Right hindlimb (tissue), 1 donor: ENCODE measurements around the gene FXYD1.
A peak's percentile ranks its signal among the peaks of the same experiment; 100 is the strongest.
"Not testable (repeated sequence)": the region's sequence is repeated elsewhere in the genome, so short reads cannot be mapped to it uniquely, and the experiment has no call there.

Experiments used
- DNase-seq: peaks from one replicate; pipeline ENCODE4 v3.0.0-alpha.2; 2018

FXYD1 gene

GRCh38 chr19:35138305-35138892 is at the start of gene FXYD1:
Gene FXYD1, plus strand, starts transcription at chr19:35138824. Its CDS starts 1,256 bp downstream, at chr19:35140080.
- no peak for DNase-seq

- no peak for DNase-seq
Measured at GRCh38 chr19:35089554-35089953, 49.1 kb upstream of the FXYD1 start.

- DNase-seq = no peak
Measured at GRCh38 chr19:35090160-35090505, 48.5 kb upstream of the FXYD1 start.

GRCh38 chr19:35090506-35091214 is 48.0 kb upstream of the FXYD1 start:
- DNase-seq = peak; percentile 57

DNA sequence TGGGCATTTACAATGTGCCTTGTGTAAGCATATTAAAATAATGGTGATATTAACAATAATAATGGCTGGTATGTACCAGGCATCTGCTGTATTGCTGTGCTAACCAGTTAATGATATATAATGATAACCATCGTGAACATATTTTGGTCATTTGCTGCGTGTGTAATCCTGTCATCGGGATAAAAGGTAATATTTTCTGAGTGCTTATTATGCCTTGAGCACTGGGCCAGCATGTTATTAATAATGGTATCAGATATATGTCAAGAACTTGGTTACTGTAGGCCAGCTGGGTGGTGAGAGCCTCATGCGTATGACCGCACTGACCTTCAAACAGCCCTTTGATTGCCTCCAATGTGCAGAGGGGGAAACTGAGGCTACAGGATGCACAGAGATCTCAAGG is 45.2 kb upstream of the FXYD1 start:
- no peak for DNase-seq

- DNase-seq = no peak
Measured at GRCh38 chr19:35093941-35094647, 44.5 kb upstream of the FXYD1 start.

DNA sequence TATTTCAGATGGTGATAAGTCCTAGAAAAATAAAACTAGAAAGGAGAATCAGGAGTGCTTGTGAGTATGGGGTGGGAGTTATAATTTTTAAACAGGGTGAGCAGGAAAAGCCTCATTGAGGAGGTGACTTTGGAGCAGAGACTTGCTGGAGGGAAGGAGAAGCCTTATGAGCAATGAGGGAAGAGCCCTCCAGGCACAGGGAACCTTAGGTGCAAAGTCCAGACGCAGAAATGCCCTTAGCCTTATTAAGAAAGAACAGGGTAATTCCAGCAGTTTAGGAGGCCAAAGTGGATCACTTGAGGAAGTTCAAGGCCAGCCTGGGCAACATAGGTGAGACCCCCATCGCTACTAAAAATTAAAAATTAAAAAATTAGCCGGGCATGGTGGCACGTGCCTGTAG is 44.0 kb upstream of the FXYD1 start:
- no peak for DNase-seq

DNA sequence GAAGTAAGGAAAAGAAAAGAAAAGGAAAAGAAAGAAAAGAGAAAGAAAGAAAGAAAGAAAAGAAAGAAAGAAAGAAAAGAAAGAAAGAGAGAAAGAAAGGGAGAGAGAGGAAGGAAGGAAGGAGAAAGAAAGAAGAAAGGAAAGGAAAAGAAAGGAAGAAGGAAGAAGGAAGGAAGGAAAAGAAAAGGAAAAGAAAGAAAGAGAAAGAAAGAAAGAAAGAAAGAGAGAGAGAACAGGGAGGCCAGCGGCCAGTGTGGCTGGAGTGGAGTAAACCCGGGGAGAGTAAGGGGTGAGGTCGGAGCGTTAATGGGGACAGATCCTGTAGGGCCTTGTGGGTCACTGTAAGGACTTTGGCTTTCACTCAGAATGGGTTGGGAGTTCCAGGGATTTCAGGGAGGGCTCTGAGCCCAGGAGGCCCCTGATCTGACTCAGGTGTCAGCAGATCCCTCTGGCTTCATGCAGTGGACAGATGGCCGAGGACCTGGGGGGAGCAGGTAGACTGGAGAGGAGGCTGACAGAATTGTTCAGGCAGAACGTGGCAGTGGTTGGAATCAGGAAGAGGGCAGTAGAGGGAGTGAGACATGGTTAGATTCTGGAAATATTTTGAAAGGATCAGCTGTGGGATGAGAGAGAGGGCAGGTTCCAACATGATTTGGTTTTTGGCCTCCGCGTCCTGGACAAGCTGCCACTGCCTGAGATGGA is 42.8 kb upstream of the FXYD1 start:
- no peak for DNase-seq

DNA sequence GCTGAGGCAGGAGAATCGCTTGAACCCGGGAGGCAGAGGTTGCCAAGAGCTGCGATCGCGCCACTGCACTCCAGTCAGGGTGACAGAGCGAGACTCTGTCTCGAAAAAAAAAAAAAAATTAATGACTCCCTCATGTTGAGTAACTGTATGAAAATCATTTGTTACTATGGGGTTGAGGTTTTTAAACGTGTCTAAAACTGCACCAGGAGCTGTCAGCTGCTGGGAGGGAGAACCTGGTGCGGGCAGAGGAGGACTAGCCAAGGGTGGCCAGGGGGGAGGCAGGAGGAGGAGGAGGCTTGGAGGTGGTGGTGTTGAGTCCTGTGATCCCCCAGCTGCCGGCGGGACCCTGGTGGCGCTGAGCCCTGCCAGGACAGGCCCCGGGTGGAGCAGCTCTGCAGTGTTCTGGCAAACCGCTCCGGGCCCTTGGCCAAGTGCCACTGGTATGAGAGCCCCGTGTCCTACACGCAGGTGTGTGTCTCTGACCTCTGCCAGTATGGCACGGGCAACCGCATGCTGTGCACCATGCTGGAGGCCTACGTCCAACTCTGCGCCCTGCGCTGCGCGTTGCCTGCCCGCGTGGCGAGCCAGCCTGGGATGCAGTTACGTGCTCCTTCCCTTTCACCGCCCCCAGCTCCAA is 40.1 kb upstream of the FXYD1 start:
- no peak for DNase-seq

DNA sequence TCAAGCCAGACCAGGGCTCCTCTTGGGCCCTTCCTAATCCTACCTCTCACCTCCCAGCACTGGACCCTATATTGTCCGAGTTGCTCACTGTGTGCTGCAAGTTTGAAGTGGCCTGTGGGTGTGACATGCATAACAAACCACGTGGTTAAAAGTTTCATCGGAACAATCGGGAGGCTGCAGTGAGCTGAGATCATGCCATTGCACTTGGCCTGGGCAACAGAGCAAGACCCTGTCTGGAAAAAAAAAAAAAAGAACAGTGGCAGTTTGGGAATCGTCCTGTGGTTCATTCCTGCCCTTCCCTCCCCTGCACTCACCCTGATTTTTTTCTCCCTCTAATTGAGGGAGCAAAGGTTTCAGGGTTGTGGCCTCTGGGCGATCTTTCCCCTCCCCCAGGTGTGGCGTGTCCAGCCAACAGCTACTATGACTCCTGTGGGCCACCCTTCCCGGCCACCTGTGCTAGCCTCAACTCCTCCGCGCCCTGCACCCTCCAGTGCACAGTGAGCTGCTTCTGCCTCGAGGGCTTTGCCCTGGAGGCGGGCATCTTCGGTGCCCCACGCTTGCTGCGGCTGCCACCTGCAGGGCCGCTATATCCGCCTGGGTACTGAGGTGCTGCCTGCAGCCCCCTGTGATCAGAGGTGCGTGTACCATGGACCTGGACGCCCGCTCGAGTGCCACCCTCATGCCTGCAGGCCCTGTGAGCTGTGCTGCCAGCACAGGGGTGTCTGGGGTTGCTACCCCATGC is 39.3 kb upstream of the FXYD1 start:
- DNase-seq = no peak

DNA sequence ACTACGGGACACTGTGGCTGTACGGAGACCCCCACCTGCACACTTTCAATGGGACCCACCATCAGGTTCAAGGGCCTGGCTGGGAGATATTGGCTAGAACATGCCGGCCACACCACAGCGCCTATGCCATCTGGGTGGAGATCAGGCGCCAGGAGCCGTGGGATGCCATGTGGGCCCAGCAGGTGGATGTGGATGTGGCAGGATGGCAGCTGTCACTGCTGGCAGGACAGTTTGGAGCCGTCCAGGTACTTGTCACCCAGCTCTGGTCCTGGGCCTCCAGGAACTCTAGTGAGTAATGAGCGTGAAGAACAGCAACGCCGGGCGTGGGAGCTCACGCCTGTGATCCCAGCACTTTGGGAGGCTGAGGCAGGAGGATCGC is 38.7 kb upstream of the FXYD1 start:
- no peak for DNase-seq

DNA sequence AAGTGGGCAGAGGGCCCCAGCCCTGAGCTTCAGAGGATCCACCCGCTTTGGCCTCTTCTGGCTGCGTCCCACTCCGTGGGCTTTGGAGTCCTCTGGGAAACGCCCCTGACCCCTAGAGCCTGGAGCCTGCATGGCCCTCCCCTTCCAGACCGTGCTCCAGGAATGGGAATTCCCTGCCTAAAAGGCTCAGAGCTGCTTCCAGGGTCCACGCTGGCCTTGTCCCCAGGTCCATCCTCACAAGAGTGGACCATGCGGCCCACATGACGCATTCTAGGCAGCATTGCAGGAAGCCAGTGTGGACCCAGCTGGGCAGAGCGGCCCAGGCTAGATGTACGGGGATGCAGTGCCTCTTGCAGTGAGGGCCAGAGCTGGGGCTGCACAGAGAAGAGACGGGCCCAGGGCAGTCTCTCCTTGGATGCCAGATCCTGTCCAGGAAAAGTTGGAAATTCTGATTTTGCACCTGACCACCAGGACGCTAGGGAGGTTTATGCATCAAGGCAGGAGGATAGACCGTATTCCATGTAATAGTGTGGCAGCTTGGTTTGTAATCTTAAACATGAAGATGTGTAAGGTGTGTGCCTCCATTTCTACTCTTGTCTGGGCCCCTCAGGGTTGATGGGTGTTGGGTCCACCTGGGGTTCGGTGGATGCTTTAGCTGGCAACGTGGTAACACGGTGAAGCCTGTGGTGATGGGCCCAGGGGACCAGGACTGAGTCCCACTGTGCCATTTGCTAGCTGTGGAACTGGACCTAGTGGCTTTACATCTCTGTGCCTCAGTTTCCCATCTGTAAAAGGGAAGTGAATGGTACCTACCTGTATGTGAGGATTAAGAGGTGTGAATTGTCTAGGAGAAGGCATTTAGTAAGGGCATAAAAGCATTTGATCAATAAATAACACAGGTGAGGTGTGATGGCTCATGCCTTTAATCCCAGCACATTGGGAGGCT is 37.8 kb upstream of the FXYD1 start:
- no peak for DNase-seq

GRCh38 chr19:35101949-35102348 is 36.7 kb upstream of the FXYD1 start:
- DNase-seq = not testable (repeated sequence)

- not testable (repeated sequence) for DNase-seq
Measured at GRCh38 chr19:35103614-35104013, 35.0 kb upstream of the FXYD1 start.

GRCh38 chr19:35104361-35104760 is 34.3 kb upstream of the FXYD1 start:
- DNase-seq = no peak

DNA sequence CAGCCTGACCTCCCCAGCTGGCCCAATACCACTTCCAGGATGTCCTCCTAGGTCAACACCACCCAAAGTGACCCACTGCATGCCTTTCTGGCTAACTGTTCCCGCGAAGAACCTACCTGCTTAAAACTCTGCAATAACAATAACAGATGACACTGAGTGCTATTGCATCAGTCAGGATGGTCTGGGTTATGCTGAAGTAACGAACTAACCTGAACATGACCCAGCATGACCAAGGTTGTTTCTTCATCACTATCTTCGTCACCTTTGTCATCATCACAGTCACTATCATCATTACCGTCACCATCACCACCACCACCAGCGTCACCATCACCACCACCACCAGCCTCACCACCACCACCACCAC is 33.6 kb upstream of the FXYD1 start:
- no peak for DNase-seq

- DNase-seq = no peak
Measured at GRCh38 chr19:35105411-35106290, 33.0 kb upstream of the FXYD1 start.

- DNase-seq = no peak
Measured at GRCh38 chr19:35106291-35106583, 32.4 kb upstream of the FXYD1 start.

DNA sequence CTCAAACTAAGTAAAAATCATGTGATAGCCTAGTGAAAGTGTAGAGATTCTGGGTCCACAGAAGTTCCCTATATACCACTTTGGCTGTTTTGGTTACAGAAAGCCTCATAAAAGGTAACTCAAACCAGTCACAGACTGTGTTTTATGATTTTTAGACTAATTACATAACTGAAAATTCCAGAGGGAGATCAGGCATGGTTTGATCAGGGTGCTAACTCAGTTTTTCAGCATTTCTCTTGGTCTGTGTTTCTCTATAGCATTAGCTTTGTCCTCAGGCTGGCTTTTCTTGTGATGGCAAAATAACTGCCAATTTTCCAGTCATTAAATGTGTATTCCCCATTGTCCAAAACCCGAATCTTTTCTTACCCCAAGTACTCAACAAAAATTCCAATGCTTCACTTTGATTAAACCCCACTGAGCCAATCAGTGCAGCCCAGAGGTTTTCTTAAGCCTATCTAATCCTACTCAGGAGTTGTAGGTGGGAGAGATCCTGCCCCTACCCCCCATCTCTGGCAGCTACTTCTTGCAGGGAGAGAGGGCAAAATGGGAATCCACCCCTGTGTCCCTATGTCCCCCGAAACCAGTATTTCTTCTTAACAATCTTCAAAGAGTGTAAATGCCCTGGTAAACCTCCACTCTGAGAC is 31.6 kb upstream of the FXYD1 start:
- DNase-seq = no peak

- DNase-seq = no peak
Measured at GRCh38 chr19:35107545-35107944, 31.1 kb upstream of the FXYD1 start.
